HepG2 (cell line): ENCODE data around the gene FGD4. TPM values are rescaled to one million over a fixed set of nuclear protein-coding genes. Genes with fewer than 3 reads are reported as not detected.

Experiments
- ATAC-seq: fragments of 200-7000 bp; cut with Tn5 transposase; 3 replicates; pipeline ENCODE4 v1.9.1; 2020; ENCODE audit warnings: mild to moderate bottlenecking, moderate library complexity
- BruUV-seq: library from RNA; stranded (reverse); fragments of 400-500 nt; replicated peaks from 2 replicates; lab custom pipeline; 2021; lab: Mats Ljungman, UMichigan
- CTCF ChIA-PET: fragments of 300-600 bp; formaldehyde crosslinking; extraction: SDS; loops from one replicate; lab custom pipeline; 2021; ENCODE audit warnings: low total read pairs, inconsistent platforms, low intra/inter-chr PET ratio; lab: Yijun Ruan, JAX
- POLR2A ChIA-PET: fragments of 350-600 bp; sonication (Branson Sonifier 250); formaldehyde crosslinking; loops from one replicate; lab custom pipeline; 2020; ENCODE audit warnings: antibody characterized with exemption, inconsistent platforms; lab: Yijun Ruan, JAX
- DNase-seq: peaks from one replicate; pipeline ENCODE4 v3.0.0-alpha.2; 2015; ENCODE audit warnings: low spot score
- FAIRE-seq: peaks from 3 replicates; lab custom pipeline; 2011; peaks lifted over from hg19 to GRCh38; lab: Jason Lieb, UNC
- H2AFZ ChIP-seq: one replicate; pipeline ENCODE4 v1.6.1; 2011; ENCODE audit warnings: low read length, inconsistent platforms
- H3K27ac ChIP-seq: fragments of 300-600 bp; 3 replicates; pipeline ENCODE4 v1.8.0; 2011; ENCODE audit warnings: mixed run types, mild to moderate bottlenecking, mixed read lengths, low read length, inconsistent platforms; ENCODE audit not compliant: insufficient read depth; ENCODE audit errors: extremely low read length
- H3K27me3 ChIP-seq, 2 experiments: fragments of 200-600 bp in 1 of 2; 2 replicates in 1 of 2; 3 replicates in 1 of 2; pipeline versions ENCODE4 v1.6.0 to v1.8.0; 2011; ENCODE audit warnings: low read length in 2 of 2, mild to moderate bottlenecking in 2 of 2, moderate library complexity in 2 of 2, inconsistent platforms in 1 of 2; ENCODE audit not compliant: insufficient read depth in 2 of 2, control insufficient read depth in 1 of 2
- H3K36me3 ChIP-seq, 2 experiments: fragments of 200-600 bp in 1 of 2; replicated peaks in 1 of 2; 2 replicates in 1 of 2; 3 replicates in 1 of 2; pipeline versions ENCODE4 v1.5.1 to v1.8.0; 2011; ENCODE audit warnings: low read length in 2 of 2, inconsistent platforms in 1 of 2; ENCODE audit not compliant: insufficient read depth in 2 of 2, control insufficient read depth in 1 of 2
- H3K4me1 ChIP-seq: 2 replicates; pipeline ENCODE4 v1.5.1; 2012; ENCODE audit warnings: low read length, inconsistent platforms; ENCODE audit not compliant: insufficient read depth
- H3K4me2 ChIP-seq: 2 replicates; pipeline ENCODE4 v1.6.0; 2011; ENCODE audit warnings: low read depth, low read length, inconsistent platforms
- H3K4me3 ChIP-seq, 3 experiments: fragments of 200-600 bp in 1 of 3; sonication (generic), shearing (Covaris generic) in 1 of 3; replicated peaks in 1 of 3; 2 replicates each; pipeline ENCODE4 v1.5.1; 2011 to 2016; ENCODE audit warnings: low read length in 3 of 3, inconsistent platforms in 2 of 3, low read depth in 2 of 3, mild to moderate bottlenecking in 2 of 3, control low read depth in 1 of 3, mixed read lengths in 1 of 3; ENCODE audit not compliant: insufficient read depth in 1 of 3
- H3K79me2 ChIP-seq: one replicate; pipeline ENCODE4 v1.6.1; 2011; ENCODE audit warnings: low read length, inconsistent platforms; ENCODE audit not compliant: insufficient read depth
- H3K9ac ChIP-seq: 2 replicates; pipeline ENCODE4 v1.6.0; 2011; ENCODE audit warnings: mild to moderate bottlenecking, low read depth, low read length, inconsistent platforms; ENCODE audit not compliant: insufficient read depth
- H3K9me3 ChIP-seq: 2 replicates; pipeline ENCODE4 v1.5.1; 2012; ENCODE audit warnings: mild to moderate bottlenecking, low read length
- H4K20me1 ChIP-seq: 2 replicates; pipeline ENCODE4 v1.6.0; 2011; ENCODE audit warnings: inconsistent platforms, mild to moderate bottlenecking, low read length, moderate library complexity; ENCODE audit not compliant: insufficient read depth
- FOXA3 ChIP-seq: IDR thresholded peaks from 2 replicates; pipeline ENCODE4 v1.6.1; 2016; ENCODE audit warnings: missing genetic modification reagents, missing compliant biosample characterization
- MAFK ChIP-seq, 2 experiments: IDR thresholded peaks in 1 of 2; conservative IDR thresholded peaks in 1 of 2; 2 replicates each; pipeline ENCODE4 v1.6.1; 2011; ENCODE audit warnings: improper control_type of control experiment in 2 of 2, low read length in 2 of 2
- RAD51 ChIP-seq: fragments of 450-650 bp; IDR thresholded peaks from 2 replicates; pipeline ENCODE4 v1.6.1; 2016; ENCODE audit warnings: borderline replicate concordance
- ZMYM4 ChIP-seq: sonication (generic); formaldehyde crosslinking; IDR thresholded peaks from 2 replicates; pipeline ENCODE4 v1.8.1; 2023; ENCODE audit warnings: mild to moderate bottlenecking, missing genetic modification reagents
- ZNF280B ChIP-seq: sonication (generic); formaldehyde crosslinking; IDR thresholded peaks from 2 replicates; pipeline ENCODE4 v1.5.0; 2020; ENCODE audit warnings: missing genetic modification reagents, mild to moderate bottlenecking, borderline replicate concordance
- ZNF296 ChIP-seq: sonication (generic); formaldehyde crosslinking; conservative IDR thresholded peaks from 2 replicates; pipeline ENCODE4 v1.5.0; 2020; ENCODE audit warnings: mild to moderate bottlenecking, missing genetic modification reagents
- ZNF333 ChIP-seq: sonication (generic); formaldehyde crosslinking; IDR thresholded peaks from 2 replicates; pipeline ENCODE4 v1.4.0; 2020; ENCODE audit warnings: mild to moderate bottlenecking, missing genetic modification reagents, borderline replicate concordance
- ZNF446 ChIP-seq: sonication (generic); formaldehyde crosslinking; IDR thresholded peaks from 2 replicates; pipeline ENCODE4 v1.5.0; 2020; ENCODE audit warnings: mild to moderate bottlenecking, missing genetic modification reagents
- WGBS: methylation state at CpG from one replicate; pipeline ENCODE4 v1.1.6; 2017; ENCODE audit warnings: low lambda C conversion rate; 5-methylcytosine and 5-hydroxymethylcytosine counted together
- in situ Hi-C: cut with HindIII; loops from 2 replicates; pipeline ENCODE4 v1.10.0; 2017; ENCODE audit warnings: low pct_unique_long_range_greater_than_20kb; ENCODE audit not compliant: extremely low pct_ligation_motif_present
- intact Hi-C: fragments of 100-400 bp; cut with micrococcal nuclease; formaldehyde crosslinking; loops from one replicate; pipeline ENCODE4 v1.10.0; 2022; ENCODE audit not compliant: unreplicated experiment
- polyA plus RNA-seq, 8 experiments: library from polyadenylated mRNA; depleted of rRNA in 3 of 8; stranded (reverse) in 7 of 8; unstranded in 1 of 8; fragments of >200 nt; fragmentation: Illumina TruSeq in 4 of 8; extraction: Trizol in 4 of 8; gene quantifications; 2 replicates each; pipeline versions ENCODE4 v1.2.1 to v1.2.3, GENCODE V29; 2011 to 2016; ENCODE audit warnings: low read depth in 4 of 8, missing spikeins in 1 of 8, mixed read lengths in 1 of 8; ENCODE audit not compliant: insufficient read depth in 1 of 8
- total RNA-seq, 5 experiments: library from RNA; depleted of rRNA; stranded (reverse); fragments of >200 nt; fragmentation: Illumina TruSeq; extraction: Trizol; gene quantifications; 2 replicates each; pipeline ENCODE4 v1.2.3, GENCODE V29; 2016; ENCODE audit warnings: low read depth in 1 of 5
- TF ChIP-seq, protein P1 (sequence below): IDR thresholded peaks from 2 replicates; pipeline ENCODE4 v1.6.1; 2016; ENCODE audit warnings: missing compliant biosample characterization, missing genetic modification reagents, borderline replicate concordance

The FGD4 gene
- total and polyA plus RNA-seq, 2 of the 13 experiments (the other 11 are each of a cell fraction or from before 2014, with no cell fraction given): 4.6 to 6.6 TPM

DNA sequence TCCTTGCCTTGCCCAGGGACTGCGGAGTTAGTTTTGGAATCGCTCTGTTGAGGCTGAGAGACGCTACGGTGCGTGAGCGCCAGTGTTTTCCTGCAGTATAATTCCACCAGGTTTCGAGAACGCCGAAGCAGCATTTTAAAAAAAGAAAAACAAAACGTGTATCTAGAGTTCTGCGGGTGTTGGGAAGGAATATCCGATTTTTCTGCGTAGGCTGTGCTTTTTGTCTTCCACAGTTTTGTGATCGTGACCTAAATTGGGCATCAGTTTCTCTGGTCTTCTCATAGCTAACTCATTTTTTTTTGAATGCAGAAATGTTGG lies 280.5 kb downstream of the FGD4 start (continued):
- no peak for TF ChIP-seq ZNF296 (CRISPR knock-in tag)

- H3K27ac ChIP-seq: peak overlapping the region; percentile 92
- H3K36me3 ChIP-seq: peaks cover 0 to 7% of the 10 kb centered on the region in 2 experiments; a peak in 1 of 5 replicates
- no peaks in the 10 kb centered on the region for H4K20me1 ChIP-seq
- H3K27me3 ChIP-seq: no peaks in the 10 kb centered on the region; a peak in 1 of 5 replicates
- CTCF ChIA-PET: no interaction called here
- DNase-seq (no peak), ATAC-seq (no peak), FAIRE-seq (no peak)
- TF ChIP-seq RAD51 (no peak), MAFK (conservative IDR thresholded peaks at IDR 0.05 in 1 of 2, IDR thresholded peaks at IDR 0.05 in 1 of 2; ENCODE audit: low read length in 2 of 2) (peak in 1 of 2 experiments; percentile 12; a peak in 1 of 4 replicates), FOXA3 (0 out of 2 replicates have a peak, but pooled peaks have one; percentile 3)
- BruUV-seq: no TSS peak
- peaks cover 49% of the 10 kb centered on the region for H3K4me1 ChIP-seq
- H3K4me3 ChIP-seq: peak overlapping the region; percentile 84 to 85 (median 84); a peak in 5 of 6 replicates
- peak overlapping the region; percentile 92 for H3K9ac ChIP-seq
- in situ Hi-C loops (no loop called here), intact Hi-C loops (no loop called here)
- peaks cover 54% of the 10 kb centered on the region for H3K79me2 ChIP-seq
- H2AFZ ChIP-seq: no peak overlapping the region
- POLR2A ChIA-PET: interaction anchor here (1.8 kb wide), 1 partner anchor 74 kb away, joined by 4 read pairs; the partner anchor contains the start of gene YARS2
- H3K9me3 ChIP-seq: no peaks in the 10 kb centered on the region
- peak overlapping the region; percentile 76 for H3K4me2 ChIP-seq
These were observed 281.4 kb downstream of the FGD4 start for GRCh38 chr12:32680787-32681186.

DNA sequence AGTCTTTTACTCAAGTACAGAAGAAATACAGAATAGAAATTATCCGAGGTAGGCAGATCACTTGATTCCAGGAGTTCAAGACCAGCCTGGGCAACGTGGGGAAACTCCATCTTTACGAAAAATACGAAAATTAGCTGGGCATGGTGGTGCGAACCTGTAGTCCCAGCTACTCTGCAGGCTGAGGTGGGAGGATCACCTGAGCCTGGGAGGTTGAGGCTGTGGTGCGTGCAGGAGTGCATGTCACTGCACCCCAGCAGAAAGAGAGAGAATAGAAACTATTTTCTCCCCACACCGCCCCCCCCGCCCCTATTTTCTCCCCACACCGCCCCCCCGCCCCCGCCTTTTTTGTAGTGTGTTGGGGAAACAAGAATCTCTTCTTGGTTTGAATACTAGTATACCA lies 281.9 kb downstream of the FGD4 start:
- FAIRE-seq (no peak), DNase-seq (no peak)
- no peak overlapping the region for H3K9ac ChIP-seq
- intact Hi-C loops: no loop called here
- no peak overlapping the region for H2AFZ ChIP-seq
- CTCF ChIA-PET: no interaction called here
- WGBS: 93% methylated on average over 11 of the region's 11 CpGs
- peaks cover 0 to 7% of the 10 kb centered on the region in 2 experiments; a peak in 1 of 5 replicates for H3K36me3 ChIP-seq
- TF ChIP-seq ZNF333: no peak
- TF ChIP-seq ZNF280B (CRISPR knock-in tag): no peak
- TF ChIP-seq ZMYM4: no peak
- TF ChIP-seq, protein P1, sequence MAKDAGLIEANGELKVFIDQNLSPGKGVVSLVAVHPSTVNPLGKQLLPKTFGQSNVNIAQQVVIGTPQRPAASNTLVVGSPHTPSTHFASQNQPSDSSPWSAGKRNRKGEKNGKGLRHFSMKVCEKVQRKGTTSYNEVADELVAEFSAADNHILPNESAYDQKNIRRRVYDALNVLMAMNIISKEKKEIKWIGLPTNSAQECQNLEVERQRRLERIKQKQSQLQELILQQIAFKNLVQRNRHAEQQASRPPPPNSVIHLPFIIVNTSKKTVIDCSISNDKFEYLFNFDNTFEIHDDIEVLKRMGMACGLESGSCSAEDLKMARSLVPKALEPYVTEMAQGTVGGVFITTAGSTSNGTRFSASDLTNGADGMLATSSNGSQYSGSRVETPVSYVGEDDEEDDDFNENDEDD (CRISPR knock-in tag): no peak
- TF ChIP-seq ZNF446 (CRISPR knock-in tag): no peak
- TF ChIP-seq, all 625 proteins: peak for 0
- BruUV-seq: no TSS peak
- H3K79me2 ChIP-seq: peaks cover 57% of the 10 kb centered on the region
- no peaks in the 10 kb centered on the region for H4K20me1 ChIP-seq
- POLR2A ChIA-PET: interaction anchor here (1.8 kb wide), 1 partner anchor 74 kb away, joined by 4 read pairs; the partner anchor contains the start of gene YARS2
- H3K4me3 ChIP-seq: peak overlapping the region in 1 of 3 experiments; percentile 84; a peak in 4 of 6 replicates
- H3K4me1 ChIP-seq: peaks cover 45% of the 10 kb centered on the region
- no peaks in the 10 kb centered on the region; a peak in 1 of 5 replicates for H3K27me3 ChIP-seq
- no peak overlapping the region for H3K27ac ChIP-seq
- in situ Hi-C loops: no loop called here
- ATAC-seq: no peak
- peak overlapping the region; percentile 76 for H3K4me2 ChIP-seq
- H3K9me3 ChIP-seq: no peaks in the 10 kb centered on the region
